Epidermal melanocyte (primary cell): Measurements from ENCODE around the gene P3R3URF.

Source experiments
- DNase-seq: peaks from one replicate; pipeline ENCODE4 v3.0.0; 2011; ENCODE audit warnings: low spot score; ENCODE audit not compliant: insufficient read length

The P3R3URF gene

GRCh38 chr1:46133781-46134350 lies 42.4 kb downstream of the P3R3URF start:
- DNase-seq = no peak

GRCh38 chr1:46133181-46133658 lies 43.1 kb downstream of the P3R3URF start:
- DNase-seq = peak; percentile 41

GRCh38 chr1:46132529-46133180 lies 43.6 kb downstream of the P3R3URF start, which contains the start of gene PIK3R3:
PIK3R3 (minus strand) TSS chr1:46132629; CDS start chr1:46131952, 677 bp downstream.
- peak; percentile 95 for DNase-seq

GRCh38 chr1:46131712-46132528 lies 44.4 kb downstream of the P3R3URF start:
- DNase-seq = no peak

GRCh38 chr1:46131093-46131492 lies 45.2 kb downstream of the P3R3URF start:
- no peak for DNase-seq

GRCh38 chr1:46130606-46131005 lies 45.7 kb downstream of the P3R3URF start:
- no peak for DNase-seq

GRCh38 chr1:46130121-46130520 lies 46.2 kb downstream of the P3R3URF start:
- DNase-seq = no peak

GRCh38 chr1:46128344-46128743 lies 47.9 kb downstream of the P3R3URF start:
- DNase-seq = no peak
